ENCODE measurements around the gene CHD9NB.
"Not testable (repeated sequence)": the region's sequence is repeated elsewhere in the genome, so short reads cannot be mapped to it uniquely, and the experiment has no call there.

The CHD9NB gene

GRCh38 chr16:53056392-53056881 lies 3.7 kb upstream of the CHD9NB start:
- no peak for DNase-seq (ENCODE audit: low read depth)

GRCh38 chr16:53055541-53056391 lies 3.1 kb upstream of the CHD9NB start:
- DNase-seq (ENCODE audit: low read depth): no peak

GRCh38 chr16:53054670-53055485 lies 2.2 kb upstream of the CHD9NB start, which contains the start of gene CHD9:
TSS of gene CHD9 (plus strand) at chr16:53054991. CDS start at chr16:53156090, 101,099 bp downstream.
- DNase-seq (ENCODE audit: low read depth): peak; percentile 34

- DNase-seq (ENCODE audit: low read depth): no peak
These were observed 1.4 kb upstream of the CHD9NB start for GRCh38 chr16:53053967-53054669.

GRCh38 chr16:53051255-53051654 lies 1.4 kb downstream of the CHD9NB start:
- DNase-seq (ENCODE audit: low read depth): not testable (repeated sequence)

GRCh38 chr16:53048139-53048915 lies 4.4 kb downstream of the CHD9NB start:
- DNase-seq (ENCODE audit: low read depth): no peak

GRCh38 chr16:53047515-53047914 lies 5.2 kb downstream of the CHD9NB start:
- DNase-seq (ENCODE audit: low read depth): not testable (repeated sequence)

- no peak for DNase-seq (ENCODE audit: low read depth)
These were observed 7.1 kb downstream of the CHD9NB start for GRCh38 chr16:53045341-53046220.

- DNase-seq (ENCODE audit: low read depth): no peak
These were observed 8.6 kb downstream of the CHD9NB start for GRCh38 chr16:53043986-53044601.

- no peak for DNase-seq (ENCODE audit: low read depth)
These were observed 9.3 kb downstream of the CHD9NB start for GRCh38 chr16:53043428-53043831.

- no peak for DNase-seq (ENCODE audit: low read depth)
These were observed 10.4 kb downstream of the CHD9NB start for GRCh38 chr16:53042235-53042701.

- DNase-seq (ENCODE audit: low read depth): no peak
These were observed 11.2 kb downstream of the CHD9NB start for GRCh38 chr16:53041320-53042051.

- no peak for DNase-seq (ENCODE audit: low read depth)
These were observed 11.9 kb downstream of the CHD9NB start for GRCh38 chr16:53040788-53041187.

- not testable (repeated sequence) for DNase-seq (ENCODE audit: low read depth)
These were observed 16.0 kb downstream of the CHD9NB start for GRCh38 chr16:53036711-53037110.

- DNase-seq (ENCODE audit: low read depth): no peak
These were observed 16.6 kb downstream of the CHD9NB start for GRCh38 chr16:53036066-53036465.

GRCh38 chr16:53035176-53035942 lies 17.3 kb downstream of the CHD9NB start:
- no peak for DNase-seq (ENCODE audit: low read depth)

- no peak for DNase-seq (ENCODE audit: low read depth)
These were observed 18.4 kb downstream of the CHD9NB start for GRCh38 chr16:53034306-53034705.

GRCh38 chr16:53031323-53031942 lies 21.3 kb downstream of the CHD9NB start:
- DNase-seq (ENCODE audit: low read depth): no peak

All from T-helper 22 cell (primary cell).